Measurements from ENCODE around the gene FIP1L1.

FIP1L1 gene

GRCh38 chr4:53507058-53507457 is 129.6 kb downstream of the FIP1L1 start:
- DNase-seq: no peak

GRCh38 chr4:53507671-53508286 is 130.3 kb downstream of the FIP1L1 start:
- peak; percentile 34 for DNase-seq

GRCh38 chr4:53508446-53508845 is 131.0 kb downstream of the FIP1L1 start:
- no peak for DNase-seq

GRCh38 chr4:53510321-53510720 is 132.9 kb downstream of the FIP1L1 start:
- DNase-seq: no peak

All from NCI-H2029 (cell line).